Lung (tissue), 12 donors: ENCODE data around the gene SDK1. TPM values are rescaled to one million over a fixed set of nuclear protein-coding genes. Genes with fewer than 3 reads are reported as not detected.

ENCODE experiments used
- ATAC-seq: fragments of 200-7000 bp; cut with Tn5 transposase; one replicate; pipeline ENCODE4 v1.9.1; 2020; ENCODE audit warnings: moderate number of reproducible peaks; ENCODE audit not compliant: insufficient read depth, low FRiP score
- DNase-seq, 3 donors: peaks; one replicate each; pipeline ENCODE4 v3.0.0-alpha.2; 2013 to 2017
- H3K27ac ChIP-seq, 2 donors: one replicate each; pipeline ENCODE4 v1.5.1; 2013; ENCODE audit warnings: mild to moderate bottlenecking in 2 of 2, moderate library complexity in 2 of 2, control low read depth in 1 of 2, inconsistent platforms in 1 of 2, low read depth in 1 of 2, low read length in 1 of 2
- H3K27me3 ChIP-seq, 3 donors: one replicate each; pipeline ENCODE4 v1.5.1; 2013; ENCODE audit warnings: low read length in 2 of 3; ENCODE audit not compliant: control insufficient read depth in 3 of 3, insufficient read depth in 3 of 3
- H3K36me3 ChIP-seq, 4 donors: one replicate each; pipeline ENCODE4 v1.5.1; 2013; ENCODE audit warnings: low read length in 4 of 4, mild to moderate bottlenecking in 1 of 4, moderate library complexity in 1 of 4; ENCODE audit not compliant: control insufficient read depth in 4 of 4, insufficient read depth in 4 of 4
- H3K4me1 ChIP-seq, 5 donors: one replicate each; pipeline ENCODE4 v1.5.1; 2013; ENCODE audit warnings: low read length in 5 of 5, mild to moderate bottlenecking in 2 of 5, moderate library complexity in 1 of 5; ENCODE audit not compliant: control insufficient read depth in 5 of 5, insufficient read depth in 5 of 5
- H3K4me3 ChIP-seq: one replicate; pipeline ENCODE4 v1.5.1; 2013; ENCODE audit warnings: mild to moderate bottlenecking, control low read depth, moderate library complexity
- H3K9ac ChIP-seq, 2 donors: one replicate each; pipeline ENCODE4 v1.5.1; 2013; ENCODE audit warnings: low read length in 2 of 2, control low read depth in 1 of 2; ENCODE audit not compliant: insufficient read depth in 1 of 2
- H3K9me3 ChIP-seq, 4 donors: one replicate each; pipeline ENCODE4 v1.5.1; 2013; ENCODE audit warnings: low read length in 3 of 4, mild to moderate bottlenecking in 1 of 4, moderate library complexity in 1 of 4; ENCODE audit not compliant: control insufficient read depth in 4 of 4, insufficient read depth in 3 of 4
- WGBS, 2 donors: extraction: QIAGEN DNeasy Blood & Tissue Kit; methylation state at CpG; one replicate each; pipeline ENCODE4 v1.1.7; 2013; 5-methylcytosine and 5-hydroxymethylcytosine counted together
- polyA plus RNA-seq, 2 donors: library from polyadenylated mRNA; stranded (reverse); fragments of 200-250 nt; gene quantifications; one replicate each; pipeline ENCODE4 v1.2.1, GENCODE V29; 2013
- total RNA-seq, 2 donors: library from RNA; depleted of rRNA in 1 of 2; stranded (reverse); fragments of >200 nt in 1 of 2; gene quantifications; one replicate each; pipeline ENCODE4 v1.2.1, GENCODE V29; 2014 to 2021
- TF ChIP-seq, protein P1 (sequence below): IDR thresholded peaks from 2 replicates; pipeline ENCODE4 v1.5.1; 2012; ENCODE audit warnings: mild to moderate bottlenecking; ENCODE audit errors: control extremely low read depth, extremely low read depth
- donor health status: control.
- donor health status: control.
- donor health status: Bipolar disorder and iron deficiency.
- donor health status: healthy.
- donor health status: DM: yes; HTN: yes; CAD: no.

Gene SDK1
- total and polyA plus RNA-seq, 4 donors: 3.7 to 30.1 (median 12.7) TPM

DNA sequence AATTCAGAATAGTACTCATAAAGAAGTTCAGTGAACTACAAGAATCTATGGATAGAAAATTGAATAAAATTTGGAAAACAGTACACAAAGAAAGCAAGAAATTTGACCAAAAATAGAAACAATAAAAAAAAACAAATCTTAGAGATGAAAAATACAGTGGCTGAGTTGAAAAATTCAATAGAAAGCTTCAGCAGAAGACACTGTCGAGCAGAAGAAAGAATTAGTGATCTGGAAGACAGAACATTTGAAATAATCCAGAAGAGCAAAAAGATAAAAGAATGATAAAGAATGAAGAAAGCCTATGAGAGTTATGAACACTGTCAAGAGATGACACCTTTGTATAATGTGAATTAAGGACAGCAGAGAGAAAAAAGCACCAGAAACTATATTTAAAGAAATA lies 480.6 kb downstream of the SDK1 start:
- peaks cover 0 to 7% (median 0%) of the 10 kb centered on the region in 5 donors for H3K4me1 ChIP-seq
- H3K4me3 ChIP-seq: no peak overlapping the region
- no peaks in the 10 kb centered on the region for H3K27me3 ChIP-seq
- H3K36me3 ChIP-seq: no peaks in the 10 kb centered on the region
- no peak overlapping the region for H3K9ac ChIP-seq
- ATAC-seq (no peak), DNase-seq (no peak)
- TF ChIP-seq, protein P1, sequence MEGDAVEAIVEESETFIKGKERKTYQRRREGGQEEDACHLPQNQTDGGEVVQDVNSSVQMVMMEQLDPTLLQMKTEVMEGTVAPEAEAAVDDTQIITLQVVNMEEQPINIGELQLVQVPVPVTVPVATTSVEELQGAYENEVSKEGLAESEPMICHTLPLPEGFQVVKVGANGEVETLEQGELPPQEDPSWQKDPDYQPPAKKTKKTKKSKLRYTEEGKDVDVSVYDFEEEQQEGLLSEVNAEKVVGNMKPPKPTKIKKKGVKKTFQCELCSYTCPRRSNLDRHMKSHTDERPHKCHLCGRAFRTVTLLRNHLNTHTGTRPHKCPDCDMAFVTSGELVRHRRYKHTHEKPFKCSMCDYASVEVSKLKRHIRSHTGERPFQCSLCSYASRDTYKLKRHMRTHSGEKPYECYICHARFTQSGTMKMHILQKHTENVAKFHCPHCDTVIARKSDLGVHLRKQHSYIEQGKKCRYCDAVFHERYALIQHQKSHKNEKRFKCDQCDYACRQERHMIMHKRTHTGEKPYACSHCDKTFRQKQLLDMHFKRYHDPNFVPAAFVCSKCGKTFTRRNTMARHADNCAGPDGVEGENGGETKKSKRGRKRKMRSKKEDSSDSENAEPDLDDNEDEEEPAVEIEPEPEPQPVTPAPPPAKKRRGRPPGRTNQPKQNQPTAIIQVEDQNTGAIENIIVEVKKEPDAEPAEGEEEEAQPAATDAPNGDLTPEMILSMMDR: no peak
- 82 to 95% methylated on average over 1 of the region's 1 CpG for WGBS, 2 donors
- H3K9me3 ChIP-seq: peaks cover 0 to 13% (median 8%) of the 10 kb centered on the region in 4 donors
- H3K27ac ChIP-seq: no peak overlapping the region

GRCh38 chr7:3787717-3788264 lies 486.7 kb downstream of the SDK1 start:
- no peak for ATAC-seq

GRCh38 chr7:3790803-3791202 lies 489.8 kb downstream of the SDK1 start:
- Histone ChIP-seq H3K27ac (no peak overlapping the region), H3K4me1 (peaks cover 0 to 9% (median 0%) of the 10 kb centered on the region in 5 donors)
- ATAC-seq: no peak

More at GRCh38 chr7:3787717-3788264, 486.7 kb downstream of the SDK1 start:
- H3K9ac ChIP-seq: no peak overlapping the region
- no peak overlapping the region for H3K4me3 ChIP-seq
- H3K36me3 ChIP-seq: no peaks in the 10 kb centered on the region
- no peaks in the 10 kb centered on the region for H3K27me3 ChIP-seq
- no peaks in the 10 kb centered on the region for H3K9me3 ChIP-seq
- H3K27ac ChIP-seq: no peak overlapping the region
- DNase-seq: peak; percentile 39 to 79 (median 66)
- 40 to 45% methylated on average over 15 of the region's 15 CpGs for WGBS, 2 donors
- TF ChIP-seq, protein P1: no peak
- peaks cover 0 to 9% (median 0%) of the 10 kb centered on the region in 5 donors for H3K4me1 ChIP-seq

More at GRCh38 chr7:3790803-3791202, 489.8 kb downstream of the SDK1 start:
- TF ChIP-seq, protein P1: no peak
- WGBS, 2 donors: 92 to 93% methylated on average over 2 of the region's 2 CpGs
- Histone ChIP-seq H3K9me3 (no peaks in the 10 kb centered on the region), H3K9ac (no peak overlapping the region), H3K27me3 (no peaks in the 10 kb centered on the region), H3K36me3 (no peaks in the 10 kb centered on the region), H3K4me3 (no peak overlapping the region)
- DNase-seq: no peak
